ENCODE results near the gene SUN1. TPM values are rescaled to one million over a fixed set of nuclear protein-coding genes. Genes with fewer than 3 reads are reported as not detected.
"Not testable (repeated sequence)": the region's sequence is repeated elsewhere in the genome, so short reads cannot be mapped to it uniquely, and the experiment has no call there.

The SUN1 gene
- total RNA-seq, 2 experiments from 2014 or later = 41.4 to 46.3 TPM

GRCh38 chr7:901388-902154, 69.3 kb downstream of the SUN1 start:
- Mint-ChIP-seq H3K4me1 (no peaks in the 10 kb centered on the region), H3K27me3 (no peaks in the 10 kb centered on the region), H3K9me3 (ENCODE audit: low read depth) (no peaks in the 10 kb centered on the region), H3K36me3 (no peaks in the 10 kb centered on the region), H3K4me3 (no peak overlapping the region), H3K27ac (no peak overlapping the region)
- peak; percentile 66 for DNase-seq
- CTCF ChIA-PET = interaction anchor here (0.9 kb wide), 1 partner anchor 580 kb away, joined by 3 read pairs; no protein-coding TSS in a partner anchor
- peak; percentile 51 for ATAC-seq

DNA sequence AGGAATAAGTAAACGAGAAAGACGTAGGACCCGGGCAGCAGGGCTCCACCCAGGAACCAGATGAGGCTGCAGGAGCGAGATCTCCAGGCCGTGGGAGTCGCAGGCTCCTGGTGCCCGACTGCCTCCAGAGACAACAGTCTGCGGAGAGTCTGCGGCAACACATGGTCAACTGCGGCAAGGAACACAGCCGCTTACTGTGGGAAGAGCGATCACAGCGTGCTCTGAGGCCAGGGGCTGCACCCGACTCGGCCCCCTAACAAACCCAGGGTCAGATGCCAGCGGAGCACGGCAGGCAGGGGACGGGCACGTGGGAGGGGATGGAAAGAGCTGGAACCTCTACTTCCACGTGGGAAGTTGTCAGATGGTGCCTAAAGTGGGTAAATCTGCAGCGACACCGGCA, 70.7 kb downstream of the SUN1 start:
- DNase-seq (no peak), ATAC-seq (no peak)
- no peak overlapping the region for H3K4me3 Mint-ChIP-seq
- CTCF ChIA-PET = no interaction called here
- H3K4me1 Mint-ChIP-seq = no peaks in the 10 kb centered on the region
- H3K36me3 Mint-ChIP-seq = no peaks in the 10 kb centered on the region
- H3K27me3 Mint-ChIP-seq = no peaks in the 10 kb centered on the region
- H3K27ac Mint-ChIP-seq = no peak overlapping the region
- H3K9me3 Mint-ChIP-seq (ENCODE audit: low read depth) = no peaks in the 10 kb centered on the region

DNA sequence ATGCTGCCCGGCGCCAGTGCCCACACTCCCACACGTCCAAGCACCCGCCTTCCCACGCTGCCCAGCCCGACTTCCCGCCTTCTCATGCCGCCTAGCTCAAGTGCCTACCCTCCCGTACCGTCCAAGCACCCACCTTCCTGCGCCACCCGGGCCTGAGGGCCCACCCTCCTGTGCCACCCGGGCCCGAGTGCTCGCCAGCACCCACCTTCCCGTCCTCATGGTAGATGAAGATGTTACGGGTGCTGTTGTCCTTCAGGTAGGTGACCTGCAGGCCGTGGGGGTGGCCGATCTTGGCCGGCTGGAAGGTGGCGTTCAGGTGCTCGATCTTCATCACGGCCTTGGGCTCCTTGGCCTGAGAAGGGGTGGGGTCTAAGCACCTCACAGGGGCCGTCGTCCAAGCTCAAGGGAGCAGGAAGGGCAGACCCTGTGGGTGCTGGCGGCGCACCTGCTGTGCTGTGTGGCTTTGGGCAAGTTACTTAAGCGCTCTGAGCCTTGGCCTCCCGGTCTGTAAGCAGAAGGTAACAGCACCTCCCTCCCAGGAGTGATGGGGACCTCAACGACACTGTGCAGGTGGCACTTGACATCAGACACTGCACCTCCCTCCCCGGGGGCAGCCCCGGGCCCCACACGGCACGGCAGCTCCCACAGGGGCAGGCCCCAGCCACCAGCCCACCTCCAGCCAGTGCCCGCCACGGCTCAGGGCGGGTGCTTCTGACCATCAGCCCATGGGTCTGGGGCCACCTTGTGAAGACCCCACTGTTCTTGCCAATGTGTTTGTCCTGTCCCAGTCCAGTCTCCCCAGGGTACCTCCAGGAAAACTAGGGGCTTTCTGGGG, 71.9 kb downstream of the SUN1 start:
- DNase-seq (no peak), ATAC-seq (no peak)
- CTCF ChIA-PET = no interaction called here
- Mint-ChIP-seq H3K27me3 (no peaks in the 10 kb centered on the region), H3K4me1 (no peaks in the 10 kb centered on the region), H3K36me3 (no peaks in the 10 kb centered on the region), H3K4me3 (no peak overlapping the region), H3K9me3 (ENCODE audit: low read depth) (no peaks in the 10 kb centered on the region), H3K27ac (no peak overlapping the region)

DNA sequence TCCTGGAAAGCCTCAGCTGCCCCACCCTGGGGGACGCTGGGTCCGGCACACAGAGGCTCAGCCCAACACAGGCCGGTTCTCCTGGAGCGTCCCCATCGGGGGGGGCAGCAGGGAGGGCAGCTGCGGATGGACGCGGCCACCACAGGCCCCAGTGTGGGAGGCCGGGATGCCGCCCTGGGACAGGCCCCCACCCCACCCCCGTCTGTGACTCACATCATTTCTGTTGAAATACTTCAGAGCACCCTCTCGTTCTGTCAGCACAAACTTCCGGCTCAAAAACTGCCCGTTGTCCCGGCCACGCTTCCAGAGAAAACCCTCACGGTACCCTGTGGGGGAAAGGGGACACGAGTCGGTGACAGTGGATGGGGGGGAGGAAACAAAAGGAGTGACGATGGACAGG, 72.6 kb downstream of the SUN1 start:
- CTCF ChIA-PET = no interaction called here
- H3K4me1 Mint-ChIP-seq = no peaks in the 10 kb centered on the region
- DNase-seq = no peak
- H3K27ac Mint-ChIP-seq = no peak overlapping the region
- H3K9me3 Mint-ChIP-seq (ENCODE audit: low read depth) = no peaks in the 10 kb centered on the region
- no peaks in the 10 kb centered on the region for H3K36me3 Mint-ChIP-seq
- H3K27me3 Mint-ChIP-seq = peaks cover 2% of the 10 kb centered on the region
- no peak overlapping the region for H3K4me3 Mint-ChIP-seq
- ATAC-seq = no peak

DNA sequence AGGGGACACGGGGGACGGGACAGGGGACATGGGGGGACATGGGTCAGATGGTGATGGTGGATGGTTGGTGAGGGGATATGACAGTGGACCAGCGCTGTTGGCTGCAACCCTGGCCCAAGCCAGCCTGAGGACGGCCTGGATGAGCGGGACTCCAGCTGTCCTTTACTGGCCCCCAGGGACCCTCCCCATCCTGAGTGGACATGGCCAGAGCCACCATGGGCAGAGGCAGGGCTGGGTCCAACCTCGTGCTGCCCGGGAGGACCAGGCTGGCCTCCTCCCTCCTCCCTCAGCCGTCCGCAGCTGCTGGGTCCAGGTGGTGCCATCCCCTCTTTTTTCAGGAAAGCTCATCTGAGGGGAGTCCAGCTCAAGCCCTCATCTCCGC, 74.5 kb downstream of the SUN1 start:
- DNase-seq (no peak), ATAC-seq (peak; percentile 24)
- Mint-ChIP-seq H3K4me3 (no peak overlapping the region), H3K9me3 (ENCODE audit: low read depth) (no peaks in the 10 kb centered on the region), H3K27ac (no peak overlapping the region), H3K36me3 (no peaks in the 10 kb centered on the region), H3K27me3 (peaks cover 6% of the 10 kb centered on the region), H3K4me1 (no peaks in the 10 kb centered on the region)
- CTCF ChIA-PET = interaction anchor here (0.8 to 1.5 kb wide), 6 partner anchors 16 to 86 kb away, joined by 3 to 5 read pairs (median 3); no protein-coding TSS in a partner anchor

DNA sequence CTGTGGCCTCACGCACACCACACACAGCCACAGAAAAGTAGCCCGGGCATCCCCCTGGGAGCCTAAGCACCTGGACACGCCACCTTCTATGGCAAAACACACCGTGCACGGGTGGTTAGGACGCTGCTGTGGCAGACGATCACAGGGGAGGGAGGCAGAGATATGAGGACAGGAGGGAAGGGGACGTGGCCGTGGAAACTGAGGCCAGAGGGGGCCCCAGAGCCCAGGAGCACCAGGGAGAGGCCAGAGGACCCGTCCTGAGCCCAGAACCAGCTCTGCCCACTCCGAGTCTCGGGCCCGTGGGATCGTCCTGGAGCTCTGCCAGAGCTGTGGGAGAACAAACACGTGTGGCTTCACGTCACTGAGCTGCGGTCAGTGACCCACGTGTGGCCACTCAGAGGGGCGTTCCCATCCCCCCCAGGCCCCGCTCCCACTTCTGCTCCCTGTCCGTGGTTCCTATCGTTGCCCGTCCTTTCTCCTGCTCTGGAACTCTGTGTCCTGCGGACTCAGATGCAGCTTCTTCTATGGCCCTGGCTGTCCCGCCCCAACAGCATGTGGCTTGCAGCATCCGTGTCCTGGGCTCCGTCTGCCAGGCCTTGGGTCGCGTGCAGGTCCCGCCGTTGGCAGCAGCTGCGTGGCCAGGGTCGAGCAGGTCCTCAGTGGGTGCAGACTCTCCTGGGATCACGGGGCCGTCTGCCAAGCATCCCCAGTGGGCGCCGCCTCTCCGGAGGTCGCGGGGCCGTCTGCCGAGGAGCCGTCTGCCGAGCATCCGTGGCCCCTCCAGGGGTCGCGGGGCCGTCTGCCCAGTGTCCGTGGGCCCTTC, 75.1 kb downstream of the SUN1 start:
- H3K27me3 Mint-ChIP-seq = peaks cover 6% of the 10 kb centered on the region
- H3K27ac Mint-ChIP-seq = no peak overlapping the region
- CTCF ChIA-PET = interaction anchor here (0.6 to 2.4 kb wide), 10 partner anchors 16 to 86 kb away, joined by 3 to 5 read pairs (median 3); no protein-coding TSS in a partner anchor
- peak; percentile 55 for DNase-seq
- H3K36me3 Mint-ChIP-seq = no peaks in the 10 kb centered on the region
- peak; percentile 24 for ATAC-seq
- no peaks in the 10 kb centered on the region for H3K4me1 Mint-ChIP-seq
- no peaks in the 10 kb centered on the region for H3K9me3 Mint-ChIP-seq (ENCODE audit: low read depth)
- H3K4me3 Mint-ChIP-seq = no peak overlapping the region

GRCh38 chr7:908159-908581, 75.9 kb downstream of the SUN1 start:
- Mint-ChIP-seq H3K27me3 (peaks cover 6% of the 10 kb centered on the region), H3K4me1 (no peaks in the 10 kb centered on the region), H3K4me3 (no peak overlapping the region), H3K27ac (no peak overlapping the region), H3K36me3 (no peaks in the 10 kb centered on the region), H3K9me3 (ENCODE audit: low read depth) (no peaks in the 10 kb centered on the region)
- DNase-seq = no peak
- CTCF ChIA-PET = interaction anchor here (0.6 to 2.4 kb wide), 9 partner anchors 15 to 85 kb away, joined by 3 to 5 read pairs (median 4); no protein-coding TSS in a partner anchor
- peak; percentile 4 for ATAC-seq

- ATAC-seq = peak; percentile 74
- not testable (repeated sequence) for H3K27me3 Mint-ChIP-seq; H3K4me3 Mint-ChIP-seq; H3K27ac Mint-ChIP-seq; H3K4me1 Mint-ChIP-seq; H3K36me3 Mint-ChIP-seq; H3K9me3 Mint-ChIP-seq (ENCODE audit: low read depth)
- peak; percentile 61 for DNase-seq
- CTCF ChIA-PET = interaction anchor here (0.9 to 2.4 kb wide), 7 partner anchors 14 to 84 kb away, joined by 3 to 7 read pairs (median 5); no protein-coding TSS in a partner anchor
Measured at GRCh38 chr7:908591-909357, 76.5 kb downstream of the SUN1 start.

- CTCF ChIA-PET = interaction anchor here (0.8 to 2.4 kb wide), 7 partner anchors 13 to 83 kb away, joined by 3 to 7 read pairs (median 4); no protein-coding TSS in a partner anchor
Measured at GRCh38 chr7:909358-910329, 77.4 kb downstream of the SUN1 start.

GRCh38 chr7:910441-910861, 78.2 kb downstream of the SUN1 start:
- Mint-ChIP-seq H3K4me3 (no peak overlapping the region), H3K4me1 (no peaks in the 10 kb centered on the region), H3K27me3 (peaks cover 6% of the 10 kb centered on the region), H3K36me3 (no peaks in the 10 kb centered on the region), H3K9me3 (ENCODE audit: low read depth) (no peaks in the 10 kb centered on the region), H3K27ac (no peak overlapping the region)
- ATAC-seq (no peak), DNase-seq (no peak)
- CTCF ChIA-PET = interaction anchor here (0.8 to 1.6 kb wide), 5 partner anchors 13 to 82 kb away, joined by 3 to 7 read pairs (median 3); no protein-coding TSS in a partner anchor

More at GRCh38 chr7:909358-910329, 77.4 kb downstream of the SUN1 start:
- no peak for DNase-seq
- H3K4me1 Mint-ChIP-seq = no peaks in the 10 kb centered on the region
- H3K4me3 Mint-ChIP-seq = no peak overlapping the region
- peaks cover 6% of the 10 kb centered on the region for H3K27me3 Mint-ChIP-seq
- H3K36me3 Mint-ChIP-seq = no peaks in the 10 kb centered on the region
- no peak for ATAC-seq
- no peaks in the 10 kb centered on the region for H3K9me3 Mint-ChIP-seq (ENCODE audit: low read depth)
- H3K27ac Mint-ChIP-seq = no peak overlapping the region

DNA sequence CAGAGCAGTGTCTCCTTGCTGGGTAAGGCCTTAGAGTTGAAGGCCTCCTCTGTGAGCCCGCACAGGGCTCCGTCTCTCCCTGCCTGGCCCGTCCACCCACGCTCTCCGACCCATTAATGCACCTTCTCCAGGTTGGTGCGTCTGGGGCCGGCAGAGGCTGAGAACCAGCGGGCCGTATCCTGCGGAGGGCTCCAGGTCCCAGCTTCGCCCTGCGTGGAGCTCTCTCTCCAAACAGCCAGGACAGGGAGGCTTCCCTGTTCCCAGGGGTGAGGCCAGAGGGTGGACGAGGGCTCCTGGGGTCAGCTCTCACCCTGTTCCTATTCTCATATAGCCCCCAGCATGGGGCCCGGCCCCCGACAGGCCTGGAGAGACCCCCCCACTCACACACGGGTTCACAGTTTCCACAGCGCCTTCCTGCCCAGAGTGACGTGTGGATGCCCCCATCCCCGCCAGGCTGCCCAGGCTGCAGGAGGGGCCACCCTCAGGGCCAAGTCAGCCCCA, 78.7 kb downstream of the SUN1 start:
- DNase-seq = no peak
- Mint-ChIP-seq H3K27ac (no peak overlapping the region), H3K4me1 (no peaks in the 10 kb centered on the region), H3K27me3 (peaks cover 6% of the 10 kb centered on the region), H3K4me3 (no peak overlapping the region), H3K36me3 (no peaks in the 10 kb centered on the region), H3K9me3 (ENCODE audit: low read depth) (no peaks in the 10 kb centered on the region)
- no peak for ATAC-seq
- CTCF ChIA-PET = interaction anchor here (1.2 to 1.4 kb wide), 4 partner anchors 43 to 82 kb away, joined by 3 to 4 read pairs (median 4); no protein-coding TSS in a partner anchor
